Kidney capillary endothelial cell (primary cell): ENCODE results near the gene NLRP1.

Experiments used
- DNase-seq: peaks from one replicate; pipeline ENCODE4 v3.0.0-alpha.2; 2018; ENCODE audit warnings: low spot score

NLRP1 gene

GRCh38 chr17:5516060-5516792, 68.1 kb downstream of the NLRP1 start:
- peak; percentile 90 for DNase-seq

- no peak for DNase-seq
Observed at GRCh38 chr17:5514976-5515375, 69.3 kb downstream of the NLRP1 start.

GRCh38 chr17:5513628-5514027, 70.7 kb downstream of the NLRP1 start:
- DNase-seq = no peak

GRCh38 chr17:5511401-5512225, 72.7 kb downstream of the NLRP1 start:
- no peak for DNase-seq

GRCh38 chr17:5510771-5511170, 73.5 kb downstream of the NLRP1 start:
- no peak for DNase-seq

- no peak for DNase-seq
Observed at GRCh38 chr17:5509482-5509881, 74.8 kb downstream of the NLRP1 start.

- DNase-seq = no peak
Observed at GRCh38 chr17:5508810-5509209, 75.5 kb downstream of the NLRP1 start.

- DNase-seq = no peak
Observed at GRCh38 chr17:5506307-5506706, 78.0 kb downstream of the NLRP1 start.

- DNase-seq = no peak
Observed at GRCh38 chr17:5502552-5502951, 81.8 kb downstream of the NLRP1 start.

- DNase-seq = no peak
Observed at GRCh38 chr17:5501685-5502084, 82.6 kb downstream of the NLRP1 start.

- peak; percentile 82 for DNase-seq
Observed at GRCh38 chr17:5500589-5501391, 83.5 kb downstream of the NLRP1 start.

- DNase-seq = no peak
Observed at GRCh38 chr17:5500247-5500588, 84.1 kb downstream of the NLRP1 start.

GRCh38 chr17:5499476-5500231, 84.7 kb downstream of the NLRP1 start:
- DNase-seq = no peak

GRCh38 chr17:5492970-5493369, 91.3 kb downstream of the NLRP1 start:
- no peak for DNase-seq

- DNase-seq = no peak
Observed at GRCh38 chr17:5488752-5489151, 95.6 kb downstream of the NLRP1 start.

- peak; percentile 98 for DNase-seq
Observed at GRCh38 chr17:5486206-5487124, 97.8 kb downstream of the NLRP1 start, which contains the start of gene MIS12. Gene MIS12 (plus strand): TSS chr17:5486566. CDS start chr17:5488863, 2,297 bp downstream.

GRCh38 chr17:5485270-5486205, 98.8 kb downstream of the NLRP1 start, which contains the start of gene DERL2:
Gene DERL2 (minus strand): TSS chr17:5486178. CDS start chr17:5486161, 17 bp downstream.
- peak; percentile 12 for DNase-seq

GRCh38 chr17:5481451-5481850, 102.9 kb downstream of the NLRP1 start:
- DNase-seq = no peak

GRCh38 chr17:5480962-5481361, 103.3 kb downstream of the NLRP1 start:
- DNase-seq = no peak
